A549 treated with ZK216348 at 1 μM for 4 hours (cell line): ENCODE measurements around the gene TPSG1. TPM values are rescaled to one million over a fixed set of nuclear protein-coding genes. Genes with fewer than 3 reads are reported as not detected.

Experiments
- total RNA-seq: library from RNA; stranded (reverse); fragments of 200-300 nt; extraction: Qiagen RNA extraction; gene quantifications from 5 replicates; pipeline ENCODE4 v1.2.3, GENCODE V29; 2022; ENCODE audit warnings: low read depth

Gene TPSG1
- total RNA-seq = not detected in 5 replicates

GRCh38 chr16:1225051-1225451 lies at the start of gene TPSG1:
TSS of gene TPSG1 (minus strand) at chr16:1225268. CDS start at chr16:1225252, 16 bp downstream.

DNA sequence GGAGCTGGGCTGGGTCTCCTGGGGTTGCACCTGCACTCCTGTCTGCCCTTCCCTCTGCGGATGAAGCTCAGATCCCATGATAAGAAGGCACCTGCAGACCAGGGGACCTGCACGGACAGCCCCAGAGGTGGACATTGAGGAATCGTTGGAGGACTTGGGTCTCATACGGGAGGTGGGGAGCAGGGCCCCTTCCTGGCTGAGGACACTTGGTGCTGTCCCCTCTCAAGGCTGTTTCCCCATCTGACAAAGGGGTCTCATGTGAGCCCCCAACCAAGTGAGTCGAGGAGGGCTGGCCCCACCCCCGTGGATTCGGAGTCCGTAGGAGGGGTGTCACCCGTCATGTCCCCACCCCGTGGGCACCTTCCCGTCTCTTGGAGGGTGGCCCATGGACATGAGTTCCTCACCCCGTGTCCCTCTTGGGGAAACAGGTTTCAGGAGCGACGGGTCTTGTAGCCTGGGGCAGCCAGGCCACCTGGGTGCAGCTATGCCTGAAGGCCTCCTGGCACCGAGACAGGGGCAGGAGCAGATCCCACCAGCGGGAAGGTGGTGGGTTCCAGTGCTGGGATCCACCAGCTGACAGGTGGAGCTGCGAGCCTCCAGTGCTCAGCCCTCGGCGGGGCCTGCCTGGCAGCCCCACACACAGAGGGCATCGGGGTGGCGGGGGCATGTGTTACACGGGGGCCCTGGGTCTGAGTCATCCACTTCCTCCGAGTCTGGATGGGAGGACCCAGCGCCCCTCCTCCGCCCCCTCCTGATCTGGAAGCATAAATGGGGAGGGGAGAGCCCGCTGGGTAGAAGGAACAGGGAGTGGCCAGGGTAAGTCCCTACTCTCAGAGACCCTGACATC lies 30.4 kb upstream of the TPSG1 start, which contains the start of gene TPSD1:
TSS of gene TPSD1 (plus strand) at position 794 of the 847 bp plus-strand sequence. CDS start 212 bp downstream, outside the sequence.

GRCh38 chr16:1240436-1240835 lies 15.4 kb upstream of the TPSG1 start, which contains the start of gene TPSAB1:
TSS of gene TPSAB1 (plus strand) at chr16:1240705. CDS start at chr16:1240939, 234 bp downstream.

GRCh38 chr16:1230084-1230470 lies 5.0 kb upstream of the TPSG1 start, which contains the start of gene TPSB2:
TSS of gene TPSB2 (minus strand) at chr16:1230184. CDS start at chr16:1229951, 233 bp downstream.

Other genes starting within 250 kb of the TPSG1 start
- 1.2 to 2.0 TPM (median 1.7 TPM) in 5 replicates for gene SOX8, start 243.5 kb downstream of the TPSG1 start, total RNA-seq
- 0.20 to 0.57 TPM (median 0.53 TPM) in 5 replicates for gene SSTR5, start 152.5 kb downstream of the TPSG1 start, total RNA-seq
- not detected in 5 replicates for gene C1QTNF8, start 129.0 kb downstream of the TPSG1 start, total RNA-seq
- gene CACNA1H, start 72.2 kb downstream of the TPSG1 start, total RNA-seq = 6.3 to 18.6 TPM (median 17.1 TPM) in 5 replicates
- gene TPSB2, start 4.9 kb upstream of the TPSG1 start, total RNA-seq = 0.20 to 0.27 TPM in 2 of 5 replicates, not detected in the others
- not detected in 5 replicates for gene TPSAB1, start 15.4 kb upstream of the TPSG1 start, total RNA-seq
- gene TPSD1, start 30.8 kb upstream of the TPSG1 start, total RNA-seq = not detected in 5 replicates
- gene UBE2I, start 84.4 kb upstream of the TPSG1 start, total RNA-seq = 154 to 260 TPM (median 165 TPM) in 5 replicates
- 0.65 to 1.8 TPM (median 1.3 TPM) in 5 replicates for gene BAIAP3, start 108.4 kb upstream of the TPSG1 start, total RNA-seq
- gene TSR3, start 126.6 kb upstream of the TPSG1 start, total RNA-seq = 45.6 to 104 TPM (median 97.7 TPM) in 5 replicates
- gene GNPTG, start 126.7 kb upstream of the TPSG1 start, total RNA-seq = 20.0 to 35.9 TPM (median 34.1 TPM) in 5 replicates
- 19.8 to 40.8 TPM (median 36.0 TPM) in 5 replicates for gene UNKL, start 189.4 kb upstream of the TPSG1 start, total RNA-seq
- gene UQCC4, start 195.5 kb upstream of the TPSG1 start, total RNA-seq = 28.4 to 36.8 TPM (median 32.4 TPM) in 5 replicates
- not detected in 5 replicates for gene PERCC1, start 205.8 kb upstream of the TPSG1 start, total RNA-seq
- gene CCDC154, start 219.3 kb upstream of the TPSG1 start, total RNA-seq = 0.31 to 0.55 TPM (median 0.34 TPM) in 3 of 5 replicates, not detected in the others
- gene CLCN7, start 249.8 kb upstream of the TPSG1 start, total RNA-seq = 36.2 to 82.8 TPM (median 80.0 TPM) in 5 replicates